NCI-H146 treated with DMSO at 0.1 percent for 48 hours (cell line): ENCODE measurements around the gene TDRD3.

Experiments used
- DNase-seq: peaks from one replicate; lab custom pipeline; 2025; ENCODE audit not compliant: unreplicated experiment; lab: John Stamatoyannopoulos, UW

TDRD3 gene

GRCh38 chr13:60448907-60449510 lies 52.0 kb downstream of the TDRD3 start:
- DNase-seq: no peak

GRCh38 chr13:60453490-60453889 lies 56.5 kb downstream of the TDRD3 start:
- DNase-seq: no peak

GRCh38 chr13:60454425-60454824 lies 57.4 kb downstream of the TDRD3 start:
- DNase-seq: no peak

- DNase-seq: no peak
Measured at GRCh38 chr13:60463787-60464186, 66.8 kb downstream of the TDRD3 start.

- no peak for DNase-seq
Measured at GRCh38 chr13:60467098-60467497, 70.1 kb downstream of the TDRD3 start.

- DNase-seq: no peak
Measured at GRCh38 chr13:60479273-60479672, 82.3 kb downstream of the TDRD3 start.

GRCh38 chr13:60482012-60482411 lies 85.0 kb downstream of the TDRD3 start:
- DNase-seq: no peak

- DNase-seq: no peak
Measured at GRCh38 chr13:60484865-60485264, 87.8 kb downstream of the TDRD3 start.

- no peak for DNase-seq
Measured at GRCh38 chr13:60491531-60491930, 94.5 kb downstream of the TDRD3 start.

- no peak for DNase-seq
Measured at GRCh38 chr13:60492187-60492586, 95.2 kb downstream of the TDRD3 start.

- no peak for DNase-seq
Measured at GRCh38 chr13:60494296-60494695, 97.3 kb downstream of the TDRD3 start.

- DNase-seq: no peak
Measured at GRCh38 chr13:60501236-60501635, 104.2 kb downstream of the TDRD3 start.

- no peak for DNase-seq
Measured at GRCh38 chr13:60509601-60510386, 112.8 kb downstream of the TDRD3 start.

GRCh38 chr13:60511637-60512036 lies 114.6 kb downstream of the TDRD3 start:
- no peak for DNase-seq

GRCh38 chr13:60514891-60515290 lies 117.9 kb downstream of the TDRD3 start:
- no peak for DNase-seq

- no peak for DNase-seq
Measured at GRCh38 chr13:60519496-60519895, 122.5 kb downstream of the TDRD3 start.

- no peak for DNase-seq
Measured at GRCh38 chr13:60520902-60521569, 124.0 kb downstream of the TDRD3 start.

GRCh38 chr13:60538566-60538965 lies 141.5 kb downstream of the TDRD3 start:
- no peak for DNase-seq

- no peak for DNase-seq
Measured at GRCh38 chr13:60540276-60540675, 143.3 kb downstream of the TDRD3 start.

GRCh38 chr13:60562096-60562780 lies 165.2 kb downstream of the TDRD3 start:
- no peak for DNase-seq

GRCh38 chr13:60571571-60571970 lies 174.6 kb downstream of the TDRD3 start:
- DNase-seq: no peak
